Mammary epithelial cell (primary cell): Measurements from ENCODE around the gene COPE.

Source experiments
- CTCF ChIP-seq, 2 donors: IDR thresholded peaks in 1 of 2; conservative IDR thresholded peaks in 1 of 2; 2 replicates each; pipeline ENCODE4 v1.5.1; 2011 to 2012; ENCODE audit warnings: inconsistent platforms in 2 of 2, low read length in 2 of 2, mild to moderate bottlenecking in 2 of 2, control low read depth in 1 of 2, low read depth in 1 of 2; ENCODE audit not compliant: insufficient read depth in 1 of 2; ENCODE audit errors: extremely low read depth in 1 of 2
- EZH2 ChIP-seq: IDR thresholded peaks from 2 replicates; pipeline ENCODE4 v1.6.1; 2012; ENCODE audit warnings: low read length, inconsistent platforms, borderline replicate concordance

- TF ChIP-seq CTCF (conservative IDR thresholded peaks at IDR 0.05 in 1 of 2, IDR thresholded peaks at IDR 0.05 in 1 of 2; ENCODE audit: extremely low read depth in 1 of 2, insufficient read depth in 1 of 2, low read depth in 1 of 2, low read length in 2 of 2) (no peak), EZH2 (no peak)
These were observed 12.3 kb downstream of the COPE start for GRCh38 chr19:18906605-18907519.
